Sigmoid colon (tissue), 4 donors: ENCODE data around the gene CHCHD5.

Experiments used
- POLR2A ChIP-seq, 2 donors: fragments of 450-650 bp; IDR thresholded peaks; one replicate each; pipeline ENCODE4 v1.6.1; 2016; ENCODE audit warnings: antibody characterized with exemption in 2 of 2, mild to moderate bottlenecking in 2 of 2, moderate library complexity in 2 of 2
- POLR2AphosphoS5 ChIP-seq, 4 donors: sonication (generic); formaldehyde crosslinking; IDR thresholded peaks; one replicate each; pipeline ENCODE4 v1.6.1; 2017; ENCODE audit warnings: antibody characterized with exemption in 4 of 4
- TF ChIP-seq, protein P1 (sequence below), 4 experiments: fragments of 450-650 bp in 3 of 4; fragments of 200-600 bp in 1 of 4; IDR thresholded peaks; one replicate each; pipeline ENCODE4 v1.5.1; 2016 to 2019; ENCODE audit warnings: antibody characterized with exemption in 4 of 4, mild to moderate bottlenecking in 3 of 4, moderate library complexity in 2 of 4

DNA sequence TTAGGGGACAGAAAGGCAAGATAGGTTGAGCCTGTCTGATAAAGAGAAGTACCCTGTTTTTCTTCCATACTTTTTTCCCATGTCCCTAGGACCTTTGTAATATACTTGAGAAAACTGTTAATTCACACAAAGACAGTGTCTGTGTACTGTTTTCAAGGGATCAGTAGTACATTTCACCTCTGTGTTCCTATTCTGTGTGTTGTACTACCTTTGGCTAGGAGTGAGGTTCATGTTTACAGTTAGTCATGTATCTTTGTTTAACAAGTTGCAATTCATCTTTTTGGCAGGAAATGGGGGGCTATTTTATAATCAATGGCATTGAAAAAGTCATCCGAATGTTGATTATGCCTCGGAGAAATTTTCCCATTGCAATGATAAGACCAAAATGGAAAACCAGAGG is 35.4 kb upstream of the CHCHD5 start:
- TF ChIP-seq, protein P1, sequence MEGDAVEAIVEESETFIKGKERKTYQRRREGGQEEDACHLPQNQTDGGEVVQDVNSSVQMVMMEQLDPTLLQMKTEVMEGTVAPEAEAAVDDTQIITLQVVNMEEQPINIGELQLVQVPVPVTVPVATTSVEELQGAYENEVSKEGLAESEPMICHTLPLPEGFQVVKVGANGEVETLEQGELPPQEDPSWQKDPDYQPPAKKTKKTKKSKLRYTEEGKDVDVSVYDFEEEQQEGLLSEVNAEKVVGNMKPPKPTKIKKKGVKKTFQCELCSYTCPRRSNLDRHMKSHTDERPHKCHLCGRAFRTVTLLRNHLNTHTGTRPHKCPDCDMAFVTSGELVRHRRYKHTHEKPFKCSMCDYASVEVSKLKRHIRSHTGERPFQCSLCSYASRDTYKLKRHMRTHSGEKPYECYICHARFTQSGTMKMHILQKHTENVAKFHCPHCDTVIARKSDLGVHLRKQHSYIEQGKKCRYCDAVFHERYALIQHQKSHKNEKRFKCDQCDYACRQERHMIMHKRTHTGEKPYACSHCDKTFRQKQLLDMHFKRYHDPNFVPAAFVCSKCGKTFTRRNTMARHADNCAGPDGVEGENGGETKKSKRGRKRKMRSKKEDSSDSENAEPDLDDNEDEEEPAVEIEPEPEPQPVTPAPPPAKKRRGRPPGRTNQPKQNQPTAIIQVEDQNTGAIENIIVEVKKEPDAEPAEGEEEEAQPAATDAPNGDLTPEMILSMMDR (IDR thresholded peaks at IDR 0.05): no peak
- TF ChIP-seq POLR2A (IDR thresholded peaks at IDR 0.05) (no peak), POLR2AphosphoS5 (IDR thresholded peaks at IDR 0.05) (no peak)
